ENCODE results near the gene TARBP1.
"Not testable (repeated sequence)": the region's sequence is repeated elsewhere in the genome, so short reads cannot be mapped to it uniquely, and the experiment has no call there.

The TARBP1 gene

GRCh38 chr1:234375672-234376071 lies 103.3 kb downstream of the TARBP1 start:
- DNase-seq: no peak

DNA sequence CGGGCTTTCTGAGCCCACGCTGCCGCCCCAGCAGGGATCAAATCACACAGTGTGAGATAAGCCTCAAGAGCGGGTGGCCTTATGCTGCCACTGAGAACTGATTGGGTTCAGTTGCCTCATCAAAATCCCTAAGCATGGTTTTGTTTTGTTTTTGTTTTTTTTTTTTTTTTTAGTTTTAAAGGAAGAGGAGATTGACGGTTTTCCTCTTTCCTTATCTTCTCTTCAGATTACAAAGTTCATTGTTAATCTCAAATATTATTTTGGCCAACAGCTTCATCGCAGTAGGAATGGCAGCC lies 105.1 kb downstream of the TARBP1 start:
- DNase-seq: no peak

- peak; percentile 87 to 94 for DNase-seq
Measured at GRCh38 chr1:234373064-234373958, 105.7 kb downstream of the TARBP1 start, which contains the start of gene COA6. Gene COA6, plus strand, starts transcription at chr1:234373456. Its CDS starts 11 bp downstream, at chr1:234373467.

DNA sequence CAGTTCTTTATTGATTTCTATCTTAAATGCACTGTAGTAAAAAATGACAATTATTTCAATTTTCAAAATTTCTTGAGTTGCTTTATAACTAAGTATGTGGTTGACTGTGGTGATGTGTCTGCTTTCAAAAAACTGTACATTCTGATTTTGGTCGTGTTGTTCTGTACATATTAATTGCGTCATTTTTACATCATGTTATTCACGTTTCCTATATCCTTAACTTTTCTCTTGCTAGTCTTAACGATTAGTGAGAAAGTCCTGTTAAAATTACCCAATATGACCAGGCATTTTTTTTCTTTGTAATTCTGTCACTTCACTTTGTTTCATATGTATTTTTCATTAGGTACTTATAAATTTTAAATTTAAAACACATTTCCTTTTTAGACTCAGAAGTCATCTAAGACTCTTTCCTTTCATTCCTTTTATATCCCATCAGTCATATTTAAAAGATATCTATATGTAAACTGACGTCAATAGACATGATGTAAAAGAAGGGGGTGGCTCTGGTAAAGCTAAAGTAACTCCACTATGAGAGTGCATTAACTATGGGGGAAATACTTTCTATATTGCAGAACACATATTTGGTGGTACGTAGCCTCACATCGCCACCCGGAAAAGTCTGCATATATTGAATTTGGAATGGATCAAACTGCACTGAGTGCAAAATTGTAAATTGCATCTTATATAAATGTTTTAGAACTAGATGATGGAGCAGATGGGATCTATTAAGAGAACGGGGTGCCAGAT lies 106.8 kb downstream of the TARBP1 start:
- no peak for DNase-seq

GRCh38 chr1:234371414-234371813 lies 107.6 kb downstream of the TARBP1 start:
- no peak for DNase-seq

DNA sequence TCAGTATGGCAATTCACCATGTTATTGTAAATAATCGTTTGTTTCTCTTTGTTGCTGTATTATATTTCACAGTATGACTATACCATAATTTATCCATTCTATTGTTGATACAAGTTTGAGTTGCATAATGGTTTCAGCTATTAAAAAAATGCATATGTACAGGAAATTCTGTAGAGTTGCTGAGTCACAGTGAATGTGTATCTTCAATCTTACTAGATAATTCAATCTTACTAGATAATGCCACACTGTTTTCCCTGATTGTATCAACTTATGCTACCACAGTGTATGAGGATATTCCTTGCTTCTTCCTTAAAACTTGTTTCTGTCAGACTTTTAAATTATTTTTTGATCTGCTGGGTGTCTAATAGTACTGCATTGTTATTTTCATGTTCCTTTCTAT lies 109.2 kb downstream of the TARBP1 start:
- DNase-seq: no peak

GRCh38 chr1:234369033-234369430 lies 109.9 kb downstream of the TARBP1 start:
- DNase-seq: no peak

- DNase-seq: no peak
Measured at GRCh38 chr1:234368320-234369032, 110.5 kb downstream of the TARBP1 start.

- DNase-seq: no peak
Measured at GRCh38 chr1:234362558-234362957, 116.4 kb downstream of the TARBP1 start.

GRCh38 chr1:234361102-234361603 lies 117.8 kb downstream of the TARBP1 start:
- no peak for DNase-seq

- DNase-seq: no peak
Measured at GRCh38 chr1:234357831-234358230, 121.1 kb downstream of the TARBP1 start.

DNA sequence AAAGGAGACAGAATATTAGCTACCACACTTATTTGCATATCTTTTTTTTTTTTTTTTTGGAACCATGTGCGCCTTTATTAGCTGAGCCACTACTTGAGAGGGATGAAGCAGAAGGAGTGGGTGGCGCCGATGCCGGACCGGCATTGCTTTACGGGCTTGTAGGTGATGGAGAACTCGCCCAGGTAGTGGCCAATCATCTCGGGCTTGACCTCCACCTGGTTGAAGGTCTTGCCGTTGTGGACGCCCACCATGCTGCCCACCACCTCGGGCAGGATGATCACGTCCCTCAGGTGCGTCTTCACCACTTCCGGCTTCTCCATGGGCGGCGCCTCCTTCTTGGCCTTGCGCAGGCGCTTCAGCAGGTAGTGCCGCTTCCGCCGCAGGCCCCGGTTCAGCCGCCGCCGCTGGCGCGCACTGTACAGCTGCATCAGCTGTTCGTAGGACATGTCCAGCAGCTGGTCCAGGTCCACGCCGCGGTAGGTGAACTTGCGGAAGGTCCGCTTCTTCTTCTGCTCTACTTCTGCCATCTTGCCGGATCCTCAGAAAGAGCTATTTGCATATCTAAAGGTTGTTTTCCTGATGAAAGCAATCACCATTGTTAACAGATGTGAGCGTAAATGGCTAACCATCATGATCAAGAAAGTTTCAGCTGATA lies 122.2 kb downstream of the TARBP1 start:
- not testable (repeated sequence) for DNase-seq

DNA sequence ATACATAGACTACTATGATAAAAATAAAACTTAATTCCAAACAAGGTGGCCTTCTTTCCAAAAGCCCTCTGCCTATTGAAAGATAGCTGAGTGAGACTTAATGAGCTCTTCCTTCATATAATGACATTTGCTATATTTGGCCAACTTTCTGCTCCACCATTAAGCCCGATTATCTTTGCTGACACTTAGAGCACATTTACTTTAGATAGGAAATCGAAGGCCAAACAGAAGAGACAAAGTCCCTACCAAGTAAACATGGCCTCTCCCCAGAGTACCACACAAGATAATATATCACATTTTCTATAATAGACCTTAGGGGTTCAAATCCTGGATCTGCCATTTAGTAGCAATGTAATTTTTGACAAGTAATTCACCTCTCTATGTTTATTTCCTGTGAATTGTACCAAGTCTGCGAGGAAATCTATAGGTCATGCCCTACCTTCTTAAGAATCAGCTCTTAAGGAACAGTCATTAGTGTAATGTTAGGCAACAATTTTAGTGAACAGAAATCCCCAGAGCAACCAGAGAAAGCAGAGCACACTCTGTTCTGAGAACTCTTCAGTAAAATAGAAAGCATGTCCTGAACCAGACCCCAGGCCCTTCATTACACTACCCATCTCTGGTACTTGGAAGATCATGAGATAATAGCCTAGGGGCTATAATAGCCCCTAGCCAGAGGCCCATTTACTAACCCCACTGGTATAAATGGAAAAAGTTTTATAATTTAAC lies 123.0 kb downstream of the TARBP1 start:
- no peak for DNase-seq

- DNase-seq: no peak
Measured at GRCh38 chr1:234348964-234349363, 130.0 kb downstream of the TARBP1 start.

DNA sequence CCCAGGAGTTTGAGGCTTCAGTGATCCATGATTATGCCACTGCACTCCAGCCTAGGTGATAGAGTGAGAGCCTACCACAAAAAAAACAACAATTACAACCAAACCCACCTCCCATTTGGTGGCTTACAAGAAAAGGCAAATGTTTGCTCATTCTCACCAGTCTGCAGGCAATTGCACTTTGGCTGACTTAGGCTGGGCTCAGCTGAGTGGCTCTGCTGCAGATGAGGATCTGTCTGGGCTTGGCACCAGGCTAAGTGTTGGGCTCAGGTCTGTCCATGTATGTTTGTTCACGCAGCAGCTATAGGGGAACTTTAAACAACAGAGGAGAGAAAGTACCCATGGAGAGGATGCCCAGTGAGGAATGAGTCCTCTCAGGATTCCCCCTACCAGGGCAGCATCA lies 133.7 kb downstream of the TARBP1 start:
- no peak for DNase-seq

DNA sequence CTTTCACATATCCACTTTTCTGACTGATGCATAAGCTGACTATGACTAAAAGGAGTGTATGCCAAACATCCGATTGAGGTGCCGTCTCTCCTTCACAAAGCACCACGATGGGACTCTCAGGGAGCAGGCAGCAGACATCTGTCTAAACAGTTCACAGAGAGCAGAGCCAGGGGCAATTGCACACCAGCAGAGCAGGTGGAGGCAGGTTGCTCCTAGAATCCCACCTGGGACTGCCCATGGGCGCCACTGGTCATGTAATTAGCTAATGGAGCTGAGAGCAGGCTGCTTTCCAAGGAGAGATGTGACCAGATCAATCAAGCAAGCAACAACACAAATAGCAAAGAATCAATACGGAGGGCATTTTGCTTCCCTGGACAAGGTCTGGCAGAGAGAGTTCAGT lies 136.2 kb downstream of the TARBP1 start:
- no peak for DNase-seq
